H1 (cell line): Measurements from ENCODE around the gene RNF220. TPM values are rescaled to one million over a fixed set of nuclear protein-coding genes. Genes with fewer than 3 reads are reported as not detected.

Experiments used
- CBX5 ChIP-seq: fragments of 300-800, 300-1000 bp; sonication (generic); IDR thresholded peaks from 2 replicates; pipeline ENCODE4 v1.7.1; 2016; ENCODE audit warnings: antibody characterized with exemption, low read length, low read depth
- HDAC6 ChIP-seq: IDR thresholded peaks from one replicate; pipeline ENCODE4 v1.7.1; 2012; ENCODE audit warnings: low read depth, mild to moderate bottlenecking, inconsistent platforms, low read length, moderate library complexity
- JUND ChIP-seq: IDR thresholded peaks from 2 replicates; pipeline ENCODE4 v1.6.1; 2011; ENCODE audit warnings: mild to moderate bottlenecking, improper control_type of control experiment, low read length
- KDM1A ChIP-seq: fragments of 200-600, 300-600 bp; sonication (generic); IDR thresholded peaks from 2 replicates; pipeline ENCODE4 v1.7.1; 2016; ENCODE audit warnings: mild to moderate bottlenecking, low read length, borderline replicate concordance
- RBBP5 ChIP-seq: IDR thresholded peaks from 2 replicates; pipeline ENCODE4 v1.7.1; 2012; ENCODE audit warnings: low read depth, mild to moderate bottlenecking, inconsistent platforms, low read length, moderate library complexity, borderline replicate concordance
- RFX5 ChIP-seq: IDR thresholded peaks from 2 replicates; pipeline ENCODE4 v1.6.1; 2011; ENCODE audit warnings: low read depth, low read length, improper control_type of control experiment, borderline replicate concordance
- SIX5 ChIP-seq: IDR thresholded peaks from 2 replicates; pipeline ENCODE4 v1.6.1; 2011; ENCODE audit warnings: mild to moderate bottlenecking, low read depth, low read length
- polyA plus RNA-seq, 7 experiments: library from polyadenylated mRNA; depleted of rRNA in 3 of 7; stranded (reverse) in 5 of 7; unstranded in 2 of 7; fragments of >200 nt in 5 of 7; fragments of 200-250 nt in 2 of 7; gene quantifications; 1 replicate in 5 of 7; 2 replicates in 1 of 7; 4 replicates in 1 of 7; pipeline versions ENCODE4 v1.2.1 to v1.2.3, GENCODE V29; 2011 to 2013; ENCODE audit warnings: missing spikeins in 2 of 7, mixed read lengths in 2 of 7
- total RNA-seq: library from RNA; stranded (reverse); fragmentation: NEBNext Ultra II Directional; extraction: Animal tissue kit (Norgen Biotek cat#: 25700); gene quantifications from 2 replicates; pipeline ENCODE4 v1.2.1, GENCODE V29; 2021
- TF ChIP-seq, protein P1 (sequence below): IDR thresholded peaks from 2 replicates; pipeline ENCODE4 v1.6.1; 2012; ENCODE audit warnings: low read length, inconsistent platforms
- TF ChIP-seq, protein P2 (sequence below): fragments of 300-600 bp; sonication (generic); IDR thresholded peaks from 2 replicates; pipeline ENCODE4 v1.7.1; 2012; ENCODE audit warnings: low read length, moderate library complexity, mild to moderate bottlenecking, inconsistent platforms; ENCODE audit not compliant: insufficient replicate concordance

RNF220 gene
- total and polyA plus RNA-seq, 2 of the 8 experiments (the other 6 are each of a cell fraction or from before 2014, with no cell fraction given), result 123 to 160 TPM

- TF ChIP-seq, protein P1, sequence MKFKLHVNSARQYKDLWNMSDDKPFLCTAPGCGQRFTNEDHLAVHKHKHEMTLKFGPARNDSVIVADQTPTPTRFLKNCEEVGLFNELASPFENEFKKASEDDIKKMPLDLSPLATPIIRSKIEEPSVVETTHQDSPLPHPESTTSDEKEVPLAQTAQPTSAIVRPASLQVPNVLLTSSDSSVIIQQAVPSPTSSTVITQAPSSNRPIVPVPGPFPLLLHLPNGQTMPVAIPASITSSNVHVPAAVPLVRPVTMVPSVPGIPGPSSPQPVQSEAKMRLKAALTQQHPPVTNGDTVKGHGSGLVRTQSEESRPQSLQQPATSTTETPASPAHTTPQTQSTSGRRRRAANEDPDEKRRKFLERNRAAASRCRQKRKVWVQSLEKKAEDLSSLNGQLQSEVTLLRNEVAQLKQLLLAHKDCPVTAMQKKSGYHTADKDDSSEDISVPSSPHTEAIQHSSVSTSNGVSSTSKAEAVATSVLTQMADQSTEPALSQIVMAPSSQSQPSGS, result no peak
- TF ChIP-seq JUND (no peak), SIX5 (no peak), RFX5 (no peak), RBBP5 (peak; percentile 67), CBX5 (no peak), HDAC6 (no peak), KDM1A (peak; percentile 80; the same call in 1 of the 2 replicates)
- TF ChIP-seq, protein P2, sequence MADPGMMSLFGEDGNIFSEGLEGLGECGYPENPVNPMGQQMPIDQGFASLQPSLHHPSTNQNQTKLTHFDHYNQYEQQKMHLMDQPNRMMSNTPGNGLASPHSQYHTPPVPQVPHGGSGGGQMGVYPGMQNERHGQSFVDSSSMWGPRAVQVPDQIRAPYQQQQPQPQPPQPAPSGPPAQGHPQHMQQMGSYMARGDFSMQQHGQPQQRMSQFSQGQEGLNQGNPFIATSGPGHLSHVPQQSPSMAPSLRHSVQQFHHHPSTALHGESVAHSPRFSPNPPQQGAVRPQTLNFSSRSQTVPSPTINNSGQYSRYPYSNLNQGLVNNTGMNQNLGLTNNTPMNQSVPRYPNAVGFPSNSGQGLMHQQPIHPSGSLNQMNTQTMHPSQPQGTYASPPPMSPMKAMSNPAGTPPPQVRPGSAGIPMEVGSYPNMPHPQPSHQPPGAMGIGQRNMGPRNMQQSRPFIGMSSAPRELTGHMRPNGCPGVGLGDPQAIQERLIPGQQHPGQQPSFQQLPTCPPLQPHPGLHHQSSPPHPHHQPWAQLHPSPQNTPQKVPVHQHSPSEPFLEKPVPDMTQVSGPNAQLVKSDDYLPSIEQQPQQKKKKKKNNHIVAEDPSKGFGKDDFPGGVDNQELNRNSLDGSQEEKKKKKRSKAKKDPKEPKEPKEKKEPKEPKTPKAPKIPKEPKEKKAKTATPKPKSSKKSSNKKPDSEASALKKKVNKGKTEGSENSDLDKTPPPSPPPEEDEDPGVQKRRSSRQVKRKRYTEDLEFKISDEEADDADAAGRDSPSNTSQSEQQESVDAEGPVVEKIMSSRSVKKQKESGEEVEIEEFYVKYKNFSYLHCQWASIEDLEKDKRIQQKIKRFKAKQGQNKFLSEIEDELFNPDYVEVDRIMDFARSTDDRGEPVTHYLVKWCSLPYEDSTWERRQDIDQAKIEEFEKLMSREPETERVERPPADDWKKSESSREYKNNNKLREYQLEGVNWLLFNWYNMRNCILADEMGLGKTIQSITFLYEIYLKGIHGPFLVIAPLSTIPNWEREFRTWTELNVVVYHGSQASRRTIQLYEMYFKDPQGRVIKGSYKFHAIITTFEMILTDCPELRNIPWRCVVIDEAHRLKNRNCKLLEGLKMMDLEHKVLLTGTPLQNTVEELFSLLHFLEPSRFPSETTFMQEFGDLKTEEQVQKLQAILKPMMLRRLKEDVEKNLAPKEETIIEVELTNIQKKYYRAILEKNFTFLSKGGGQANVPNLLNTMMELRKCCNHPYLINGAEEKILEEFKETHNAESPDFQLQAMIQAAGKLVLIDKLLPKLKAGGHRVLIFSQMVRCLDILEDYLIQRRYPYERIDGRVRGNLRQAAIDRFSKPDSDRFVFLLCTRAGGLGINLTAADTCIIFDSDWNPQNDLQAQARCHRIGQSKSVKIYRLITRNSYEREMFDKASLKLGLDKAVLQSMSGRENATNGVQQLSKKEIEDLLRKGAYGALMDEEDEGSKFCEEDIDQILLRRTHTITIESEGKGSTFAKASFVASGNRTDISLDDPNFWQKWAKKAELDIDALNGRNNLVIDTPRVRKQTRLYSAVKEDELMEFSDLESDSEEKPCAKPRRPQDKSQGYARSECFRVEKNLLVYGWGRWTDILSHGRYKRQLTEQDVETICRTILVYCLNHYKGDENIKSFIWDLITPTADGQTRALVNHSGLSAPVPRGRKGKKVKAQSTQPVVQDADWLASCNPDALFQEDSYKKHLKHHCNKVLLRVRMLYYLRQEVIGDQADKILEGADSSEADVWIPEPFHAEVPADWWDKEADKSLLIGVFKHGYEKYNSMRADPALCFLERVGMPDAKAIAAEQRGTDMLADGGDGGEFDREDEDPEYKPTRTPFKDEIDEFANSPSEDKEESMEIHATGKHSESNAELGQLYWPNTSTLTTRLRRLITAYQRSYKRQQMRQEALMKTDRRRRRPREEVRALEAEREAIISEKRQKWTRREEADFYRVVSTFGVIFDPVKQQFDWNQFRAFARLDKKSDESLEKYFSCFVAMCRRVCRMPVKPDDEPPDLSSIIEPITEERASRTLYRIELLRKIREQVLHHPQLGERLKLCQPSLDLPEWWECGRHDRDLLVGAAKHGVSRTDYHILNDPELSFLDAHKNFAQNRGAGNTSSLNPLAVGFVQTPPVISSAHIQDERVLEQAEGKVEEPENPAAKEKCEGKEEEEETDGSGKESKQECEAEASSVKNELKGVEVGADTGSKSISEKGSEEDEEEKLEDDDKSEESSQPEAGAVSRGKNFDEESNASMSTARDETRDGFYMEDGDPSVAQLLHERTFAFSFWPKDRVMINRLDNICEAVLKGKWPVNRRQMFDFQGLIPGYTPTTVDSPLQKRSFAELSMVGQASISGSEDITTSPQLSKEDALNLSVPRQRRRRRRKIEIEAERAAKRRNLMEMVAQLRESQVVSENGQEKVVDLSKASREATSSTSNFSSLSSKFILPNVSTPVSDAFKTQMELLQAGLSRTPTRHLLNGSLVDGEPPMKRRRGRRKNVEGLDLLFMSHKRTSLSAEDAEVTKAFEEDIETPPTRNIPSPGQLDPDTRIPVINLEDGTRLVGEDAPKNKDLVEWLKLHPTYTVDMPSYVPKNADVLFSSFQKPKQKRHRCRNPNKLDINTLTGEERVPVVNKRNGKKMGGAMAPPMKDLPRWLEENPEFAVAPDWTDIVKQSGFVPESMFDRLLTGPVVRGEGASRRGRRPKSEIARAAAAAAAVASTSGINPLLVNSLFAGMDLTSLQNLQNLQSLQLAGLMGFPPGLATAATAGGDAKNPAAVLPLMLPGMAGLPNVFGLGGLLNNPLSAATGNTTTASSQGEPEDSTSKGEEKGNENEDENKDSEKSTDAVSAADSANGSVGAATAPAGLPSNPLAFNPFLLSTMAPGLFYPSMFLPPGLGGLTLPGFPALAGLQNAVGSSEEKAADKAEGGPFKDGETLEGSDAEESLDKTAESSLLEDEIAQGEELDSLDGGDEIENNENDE, result no peak
These were observed 12.4 kb downstream of the RNF220 start (continued) for GRCh38 chr1:44417351-44418021.
